HG03139 (cell line): ENCODE data around the gene GRAP.
A peak's percentile ranks its signal among the peaks of the same experiment; 100 is the strongest.

Source experiments
- ATAC-seq: cut with Tn5 transposase; IDR thresholded peaks from one replicate; pipeline ENCODE4 v1.9.1; 2021; ENCODE audit not compliant: unreplicated experiment

Gene GRAP

GRCh38 chr17:19004421-19005136 is 42.2 kb downstream of the GRAP start, which contains the start of gene FAM83G:
Gene FAM83G, minus strand, starts transcription at chr17:19004764. Its CDS starts 723 bp downstream, at chr17:19004041.
- peak; percentile 50 for ATAC-seq

GRCh38 chr17:19003543-19004420 is 43.0 kb downstream of the GRAP start:
- peak; percentile 14 for ATAC-seq

DNA sequence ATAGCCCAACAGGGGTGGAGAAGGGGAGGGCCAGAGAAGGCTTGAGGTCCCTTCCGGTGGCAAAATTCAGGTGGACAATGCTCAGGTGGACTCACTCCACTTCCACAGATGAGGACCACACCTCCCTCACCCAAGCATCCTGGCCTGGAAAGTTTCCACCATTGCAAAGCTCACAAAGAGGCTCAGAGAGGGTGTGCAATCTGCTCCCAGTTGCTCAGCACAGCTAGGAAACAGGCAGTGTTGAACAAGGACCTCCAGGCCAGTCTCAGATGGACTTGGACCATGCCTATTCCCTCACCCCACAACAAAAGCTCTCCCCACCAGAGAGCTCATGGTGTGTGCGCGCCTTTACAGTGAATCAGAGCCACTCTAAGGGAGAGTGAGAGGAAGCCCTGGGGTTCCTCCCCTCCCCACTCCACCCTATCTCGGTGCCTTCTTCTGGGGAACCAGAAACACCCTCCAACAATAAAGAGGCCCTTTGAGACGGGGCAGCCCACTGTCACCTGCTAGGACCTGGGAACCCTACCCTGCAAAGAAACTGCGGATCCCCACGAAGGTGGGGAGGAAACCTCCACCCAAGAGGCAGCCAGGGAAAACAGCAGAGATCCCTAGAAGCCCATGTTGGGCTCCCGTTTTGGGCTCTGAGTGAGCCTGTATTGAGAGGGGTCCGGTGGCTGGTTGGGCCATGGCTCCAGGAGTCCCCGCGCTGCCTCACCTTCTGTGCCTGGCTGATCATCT is 43.8 kb downstream of the GRAP start:
- no peak for ATAC-seq

GRCh38 chr17:19001907-19002590 is 44.7 kb downstream of the GRAP start:
- ATAC-seq: no peak

- no peak for ATAC-seq
Observed at GRCh38 chr17:19000531-19001325, 46.0 kb downstream of the GRAP start.

DNA sequence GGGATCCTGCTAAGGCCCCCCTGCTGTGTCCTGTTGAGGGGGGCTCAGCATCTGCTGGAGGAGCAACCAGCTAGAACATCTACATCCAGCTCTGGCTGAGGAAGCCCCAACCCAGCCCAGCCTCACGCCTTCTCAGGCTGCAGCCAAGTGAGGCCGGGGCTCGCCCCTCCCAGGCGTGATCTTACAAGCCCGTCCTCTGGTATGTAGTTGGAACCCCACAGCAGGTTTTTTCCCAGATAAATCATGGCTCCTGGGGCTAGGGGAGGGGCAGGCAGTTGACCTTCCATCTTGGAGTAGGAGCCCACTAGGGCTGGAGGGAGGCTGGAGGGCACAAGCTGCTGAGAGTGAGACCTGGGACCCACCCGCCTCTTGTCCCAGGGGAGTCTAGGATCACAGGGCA is 46.8 kb downstream of the GRAP start:
- no peak for ATAC-seq

DNA sequence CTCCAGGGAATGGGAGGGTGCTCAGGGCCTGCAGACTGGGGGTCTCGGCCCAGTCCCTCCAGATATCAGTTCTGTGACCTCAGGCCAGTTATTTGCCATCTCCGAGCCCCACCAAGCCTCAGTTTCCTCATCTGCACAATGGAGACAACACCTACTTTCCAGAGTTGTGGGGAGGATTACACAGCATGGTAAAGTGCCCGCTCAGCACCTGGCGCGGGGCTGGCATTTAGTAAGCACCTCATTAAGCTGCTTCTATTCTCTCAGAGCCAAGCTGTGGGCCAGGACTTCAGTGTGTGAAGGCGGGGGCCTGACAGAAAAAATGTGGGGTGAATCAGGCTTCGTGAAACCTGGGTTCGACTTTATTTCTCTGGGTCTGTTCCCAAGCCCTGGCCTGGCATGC is 47.4 kb downstream of the GRAP start:
- no peak for ATAC-seq

DNA sequence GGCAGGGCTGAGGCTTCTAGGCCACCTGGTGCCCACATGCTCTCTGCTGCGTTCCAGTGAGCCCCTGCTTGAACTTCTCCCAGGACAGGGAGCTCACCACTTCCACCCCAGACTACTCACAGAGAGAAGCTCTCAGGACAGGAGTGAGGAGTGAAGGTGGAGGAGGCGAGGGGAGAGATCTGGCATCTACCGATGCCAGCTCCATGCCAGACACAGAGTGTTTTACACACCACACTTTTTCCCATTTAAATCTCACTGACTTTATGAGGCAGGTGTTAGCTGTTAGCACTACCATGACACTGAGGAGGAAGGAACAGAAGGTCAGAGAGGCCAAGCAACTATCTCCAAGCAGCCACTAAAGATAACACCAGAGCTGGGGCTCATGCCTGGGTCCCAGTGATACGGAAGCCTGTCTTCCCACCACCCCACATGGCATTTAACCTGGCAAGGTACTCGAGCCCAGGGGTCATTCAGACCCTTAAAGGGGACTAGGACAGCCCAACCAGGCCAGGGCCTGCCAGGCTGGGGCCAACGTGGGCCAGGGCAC is 49.0 kb downstream of the GRAP start:
- no peak for ATAC-seq

- ATAC-seq: no peak
Observed at GRCh38 chr17:18996458-18996857, 50.3 kb downstream of the GRAP start.

DNA sequence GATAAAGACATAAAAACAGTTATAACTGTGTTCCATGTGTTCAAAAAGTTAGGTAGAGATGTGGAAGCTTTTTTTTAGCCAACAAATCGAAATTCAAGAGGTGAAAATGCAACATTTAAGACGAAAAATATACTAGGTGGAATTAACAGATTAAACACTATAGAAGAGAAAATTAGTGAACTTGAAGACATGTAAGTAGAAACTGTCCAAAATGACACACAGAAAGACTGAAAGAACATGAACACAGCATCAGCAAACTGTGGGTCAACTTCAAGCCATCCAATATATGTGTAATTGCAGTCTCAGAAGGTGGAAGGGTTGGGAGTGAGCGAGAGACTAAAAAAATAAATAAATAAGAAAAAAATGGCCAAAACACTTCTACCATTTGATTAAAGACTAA is 51.5 kb downstream of the GRAP start:
- ATAC-seq: no peak

DNA sequence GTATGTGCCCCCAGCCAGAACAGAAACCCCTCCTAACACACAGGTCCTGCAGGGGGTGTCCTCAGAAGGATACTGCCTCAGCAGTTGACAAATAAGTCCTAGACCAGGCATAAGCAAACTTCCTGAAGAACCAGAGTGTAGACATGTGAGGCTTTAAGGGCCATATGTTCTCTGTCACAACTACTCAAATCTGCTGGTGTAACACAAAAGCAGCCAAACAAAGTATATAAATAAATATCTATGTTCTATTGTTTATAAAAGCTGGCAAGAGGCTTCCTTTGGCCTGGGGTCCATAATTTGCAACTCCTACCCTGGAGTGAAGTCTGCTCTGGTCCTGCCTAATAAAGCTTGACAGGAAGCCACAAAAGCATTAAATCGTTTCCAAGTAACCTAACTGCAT is 52.1 kb downstream of the GRAP start:
- ATAC-seq: no peak

DNA sequence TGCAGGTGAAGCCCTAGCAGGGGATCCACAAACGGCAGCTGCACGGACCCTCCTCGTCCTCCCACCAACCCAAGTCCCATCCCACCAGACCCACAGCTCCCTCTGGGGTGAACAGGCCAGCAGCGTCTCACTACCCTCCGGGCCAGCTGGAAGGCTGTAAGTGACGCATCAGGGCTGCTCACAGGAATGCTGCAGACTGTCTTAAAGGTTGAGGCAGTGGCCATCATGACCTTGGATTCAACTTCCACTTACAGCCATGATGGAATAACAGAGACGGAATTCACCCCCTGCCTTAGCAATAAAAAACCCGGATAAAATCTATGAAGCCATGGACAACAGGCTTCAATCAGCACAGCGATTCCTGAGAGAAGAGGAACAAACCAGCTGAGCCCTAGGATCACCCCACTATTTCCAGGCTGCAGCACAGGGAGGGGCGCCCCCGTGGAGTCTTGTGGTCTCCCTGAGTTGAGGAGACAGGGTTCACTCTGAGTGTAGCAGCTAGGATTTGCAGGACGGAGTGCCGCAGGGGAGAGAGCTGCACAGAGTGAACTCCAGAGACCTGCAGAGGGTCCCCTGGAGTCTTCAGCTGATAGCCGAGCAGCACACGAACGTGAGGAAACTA is 52.7 kb downstream of the GRAP start:
- ATAC-seq: no peak

GRCh38 chr17:18992454-18993130 is 54.2 kb downstream of the GRAP start:
- no peak for ATAC-seq

- no peak for ATAC-seq
Observed at GRCh38 chr17:18991531-18992315, 55.0 kb downstream of the GRAP start.

GRCh38 chr17:18990331-18990730 is 56.4 kb downstream of the GRAP start:
- ATAC-seq: no peak

DNA sequence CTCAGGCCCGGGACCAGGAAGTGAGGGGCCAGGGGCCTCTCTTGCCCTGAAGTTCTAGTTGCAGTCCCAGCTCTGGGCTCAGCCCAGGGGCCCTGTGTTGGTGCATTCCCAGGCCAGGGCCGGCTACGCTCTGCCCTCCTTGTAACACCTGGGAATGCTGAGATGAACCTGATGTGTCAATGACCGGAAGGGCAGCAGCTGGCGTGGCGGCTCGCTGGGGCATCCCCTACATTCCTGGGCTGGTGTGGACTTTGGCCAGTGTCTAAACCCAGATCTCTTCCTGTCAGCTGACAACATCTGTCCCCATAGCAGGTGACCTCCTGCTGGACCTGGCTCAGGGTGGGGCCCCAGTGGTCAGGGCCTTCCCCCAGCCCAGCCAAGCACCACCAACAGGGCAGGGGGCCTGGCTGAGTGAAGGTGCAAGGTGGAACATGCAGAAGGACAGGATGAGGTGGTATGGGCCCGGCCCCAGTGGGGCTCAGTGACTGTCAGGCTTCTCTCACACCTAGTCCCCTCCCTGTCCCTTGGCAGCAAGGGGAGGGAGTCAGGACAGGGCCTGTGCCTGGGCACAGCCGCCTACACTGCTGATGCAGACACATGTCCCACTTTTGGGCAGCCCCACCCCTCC is 58.1 kb downstream of the GRAP start:
- ATAC-seq: no peak

DNA sequence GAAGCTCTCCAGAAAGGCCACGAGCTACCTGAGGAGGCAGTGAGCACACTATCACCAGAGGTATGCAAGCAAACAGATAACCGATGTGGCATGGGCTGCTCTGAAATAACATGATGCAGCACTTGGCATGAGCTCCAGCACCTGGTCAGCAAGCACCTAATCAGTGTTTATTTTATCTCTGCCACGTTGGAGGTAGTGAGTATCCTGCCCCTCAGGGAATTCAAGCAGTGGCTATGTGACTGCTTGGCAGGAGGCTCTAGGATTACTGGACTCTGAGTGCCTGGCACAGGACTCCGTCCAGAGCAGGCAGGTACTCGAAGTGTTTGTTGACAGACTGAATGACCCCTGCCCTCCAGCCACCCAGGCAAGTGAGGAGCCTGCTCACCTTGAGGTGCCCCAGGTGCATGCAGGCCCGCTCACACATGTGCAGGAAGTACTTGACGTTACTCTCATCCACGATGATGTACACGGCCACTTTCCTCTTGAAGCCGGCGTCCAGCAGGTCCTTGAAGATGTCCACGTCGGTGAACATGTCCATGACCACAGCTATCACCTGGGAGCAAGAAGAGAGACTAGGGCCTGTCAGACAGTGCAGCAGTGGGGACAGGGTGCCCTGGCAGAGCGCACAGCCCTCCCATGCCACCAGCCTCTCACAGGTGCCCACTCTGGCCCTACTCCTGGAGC is 58.8 kb downstream of the GRAP start:
- no peak for ATAC-seq
